ENCODE measurements around the gene EPB41L2.

DNA sequence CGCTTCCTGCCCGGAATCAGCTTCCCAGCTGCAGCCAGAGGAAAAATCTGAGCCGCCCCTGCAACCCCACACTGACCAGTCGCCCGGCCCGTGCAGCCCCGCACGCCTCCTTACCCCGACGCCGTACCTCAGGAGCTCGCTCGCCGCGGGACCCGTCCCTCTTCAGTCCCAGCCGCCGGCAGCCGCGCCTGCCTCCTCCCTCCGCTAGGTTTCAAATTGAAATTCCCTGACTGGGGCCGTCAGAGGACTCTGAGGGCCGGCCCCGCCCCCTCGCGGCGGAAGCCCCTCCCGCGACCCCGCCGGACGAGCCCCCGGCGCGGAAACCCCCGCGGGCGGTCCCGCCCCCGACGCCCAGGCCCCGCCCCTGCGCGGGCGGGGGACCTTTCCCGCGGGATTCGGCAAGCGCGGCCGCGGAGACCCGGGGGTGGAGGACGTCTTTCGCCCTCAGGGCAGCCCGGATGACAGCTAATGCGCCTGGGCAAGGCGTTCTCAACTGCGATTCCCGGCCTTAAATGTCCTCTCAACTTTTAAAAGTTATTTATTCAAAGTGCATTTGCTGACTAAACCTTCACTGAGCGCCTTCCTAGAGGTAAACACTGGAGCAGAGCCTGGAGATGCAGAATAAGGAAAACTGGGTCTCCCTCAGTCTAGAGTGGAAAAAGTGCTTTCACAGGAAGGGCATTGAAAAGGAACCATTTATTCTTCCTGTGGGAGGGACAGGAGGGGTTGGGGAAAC, at the start of gene EPB41L2:
- TF ChIP-seq, protein P1, sequence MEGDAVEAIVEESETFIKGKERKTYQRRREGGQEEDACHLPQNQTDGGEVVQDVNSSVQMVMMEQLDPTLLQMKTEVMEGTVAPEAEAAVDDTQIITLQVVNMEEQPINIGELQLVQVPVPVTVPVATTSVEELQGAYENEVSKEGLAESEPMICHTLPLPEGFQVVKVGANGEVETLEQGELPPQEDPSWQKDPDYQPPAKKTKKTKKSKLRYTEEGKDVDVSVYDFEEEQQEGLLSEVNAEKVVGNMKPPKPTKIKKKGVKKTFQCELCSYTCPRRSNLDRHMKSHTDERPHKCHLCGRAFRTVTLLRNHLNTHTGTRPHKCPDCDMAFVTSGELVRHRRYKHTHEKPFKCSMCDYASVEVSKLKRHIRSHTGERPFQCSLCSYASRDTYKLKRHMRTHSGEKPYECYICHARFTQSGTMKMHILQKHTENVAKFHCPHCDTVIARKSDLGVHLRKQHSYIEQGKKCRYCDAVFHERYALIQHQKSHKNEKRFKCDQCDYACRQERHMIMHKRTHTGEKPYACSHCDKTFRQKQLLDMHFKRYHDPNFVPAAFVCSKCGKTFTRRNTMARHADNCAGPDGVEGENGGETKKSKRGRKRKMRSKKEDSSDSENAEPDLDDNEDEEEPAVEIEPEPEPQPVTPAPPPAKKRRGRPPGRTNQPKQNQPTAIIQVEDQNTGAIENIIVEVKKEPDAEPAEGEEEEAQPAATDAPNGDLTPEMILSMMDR (IDR thresholded peaks at IDR 0.05), result 0 out of 2 replicates have a peak, but pooled peaks have one; percentile 4
- TF ChIP-seq TCF7L2 (IDR thresholded peaks at IDR 0.05; ENCODE audit: low read depth, low read length), result no peak
